Tongue (tissue), 2 donors: ENCODE results near the gene DPP10. TPM values are rescaled to one million over a fixed set of nuclear protein-coding genes. Genes with fewer than 3 reads are reported as not detected.
"Not testable (repeated sequence)": the region's sequence is repeated elsewhere in the genome, so short reads cannot be mapped to it uniquely, and the experiment has no call there.

Source experiments
- DNase-seq: peaks from one replicate; pipeline ENCODE4 v3.0.0-alpha.2; 2015
- total RNA-seq: library from RNA; depleted of rRNA; stranded (reverse); fragments of >200 nt; gene quantifications from one replicate; pipeline ENCODE4 v1.2.3, GENCODE V29; 2014

The DPP10 gene
- total RNA-seq, 1 donor from 2014 or later: 2.5 TPM

- not testable (repeated sequence) for DNase-seq
Measured at GRCh38 chr2:115440746-115441145, 998.3 kb downstream of the DPP10 start.

- no peak for DNase-seq
Measured at GRCh38 chr2:115443539-115444185, 1001.2 kb downstream of the DPP10 start.

GRCh38 chr2:115460008-115460407 is 1017.6 kb downstream of the DPP10 start:
- no peak for DNase-seq

GRCh38 chr2:115480741-115481140 is 1038.3 kb downstream of the DPP10 start:
- peak; percentile 5 for DNase-seq

GRCh38 chr2:115481842-115482241 is 1039.4 kb downstream of the DPP10 start:
- no peak for DNase-seq

- peak; percentile 31 for DNase-seq
Measured at GRCh38 chr2:115483666-115484065, 1041.2 kb downstream of the DPP10 start.

- no peak for DNase-seq
Measured at GRCh38 chr2:115484486-115484885, 1042.0 kb downstream of the DPP10 start.

GRCh38 chr2:115484983-115485382 is 1042.5 kb downstream of the DPP10 start:
- no peak for DNase-seq

- DNase-seq: no peak
Measured at GRCh38 chr2:115491186-115491793, 1048.8 kb downstream of the DPP10 start.

- no peak for DNase-seq
Measured at GRCh38 chr2:115505331-115505730, 1062.9 kb downstream of the DPP10 start.

- DNase-seq: no peak
Measured at GRCh38 chr2:115520727-115521126, 1078.3 kb downstream of the DPP10 start.

GRCh38 chr2:115524452-115524851 is 1082.0 kb downstream of the DPP10 start:
- DNase-seq: no peak

- no peak for DNase-seq
Measured at GRCh38 chr2:115529627-115530026, 1087.2 kb downstream of the DPP10 start.

GRCh38 chr2:115533081-115533480 is 1090.6 kb downstream of the DPP10 start:
- no peak for DNase-seq

GRCh38 chr2:115541814-115542213 is 1099.4 kb downstream of the DPP10 start:
- DNase-seq: no peak

- no peak for DNase-seq
Measured at GRCh38 chr2:115542331-115542730, 1099.9 kb downstream of the DPP10 start.

GRCh38 chr2:115543024-115543423 is 1100.6 kb downstream of the DPP10 start:
- no peak for DNase-seq

GRCh38 chr2:115543461-115543860 is 1101.0 kb downstream of the DPP10 start:
- DNase-seq: no peak

- DNase-seq: no peak
Measured at GRCh38 chr2:115549611-115550130, 1107.2 kb downstream of the DPP10 start.

- no peak for DNase-seq
Measured at GRCh38 chr2:115552726-115553125, 1110.3 kb downstream of the DPP10 start.

GRCh38 chr2:115554153-115554552 is 1111.7 kb downstream of the DPP10 start:
- DNase-seq: no peak

GRCh38 chr2:115558725-115559124 is 1116.3 kb downstream of the DPP10 start:
- DNase-seq: no peak

GRCh38 chr2:115560666-115561065 is 1118.2 kb downstream of the DPP10 start:
- DNase-seq: no peak

GRCh38 chr2:115568643-115569042 is 1126.2 kb downstream of the DPP10 start:
- no peak for DNase-seq
